Ovary (tissue), 3 donors: ENCODE data around the gene RHOV.

Source experiments
- POLR2A ChIP-seq: fragments of 450-650 bp; IDR thresholded peaks from one replicate; pipeline ENCODE4 v1.6.1; 2017; ENCODE audit warnings: antibody characterized with exemption, mild to moderate bottlenecking, moderate library complexity
- TF ChIP-seq, protein P1 (sequence below), 3 donors: fragments of 450-650 bp in 2 of 3; fragments of 200-600 bp in 1 of 3; IDR thresholded peaks; one replicate each; pipeline versions ENCODE4 v1.5.1 to v1.8.0; 2016 to 2022; ENCODE audit warnings: antibody characterized with exemption in 3 of 3, mild to moderate bottlenecking in 1 of 3
- donor health status: DM: no; HTN: no; CAD: no.

DNA sequence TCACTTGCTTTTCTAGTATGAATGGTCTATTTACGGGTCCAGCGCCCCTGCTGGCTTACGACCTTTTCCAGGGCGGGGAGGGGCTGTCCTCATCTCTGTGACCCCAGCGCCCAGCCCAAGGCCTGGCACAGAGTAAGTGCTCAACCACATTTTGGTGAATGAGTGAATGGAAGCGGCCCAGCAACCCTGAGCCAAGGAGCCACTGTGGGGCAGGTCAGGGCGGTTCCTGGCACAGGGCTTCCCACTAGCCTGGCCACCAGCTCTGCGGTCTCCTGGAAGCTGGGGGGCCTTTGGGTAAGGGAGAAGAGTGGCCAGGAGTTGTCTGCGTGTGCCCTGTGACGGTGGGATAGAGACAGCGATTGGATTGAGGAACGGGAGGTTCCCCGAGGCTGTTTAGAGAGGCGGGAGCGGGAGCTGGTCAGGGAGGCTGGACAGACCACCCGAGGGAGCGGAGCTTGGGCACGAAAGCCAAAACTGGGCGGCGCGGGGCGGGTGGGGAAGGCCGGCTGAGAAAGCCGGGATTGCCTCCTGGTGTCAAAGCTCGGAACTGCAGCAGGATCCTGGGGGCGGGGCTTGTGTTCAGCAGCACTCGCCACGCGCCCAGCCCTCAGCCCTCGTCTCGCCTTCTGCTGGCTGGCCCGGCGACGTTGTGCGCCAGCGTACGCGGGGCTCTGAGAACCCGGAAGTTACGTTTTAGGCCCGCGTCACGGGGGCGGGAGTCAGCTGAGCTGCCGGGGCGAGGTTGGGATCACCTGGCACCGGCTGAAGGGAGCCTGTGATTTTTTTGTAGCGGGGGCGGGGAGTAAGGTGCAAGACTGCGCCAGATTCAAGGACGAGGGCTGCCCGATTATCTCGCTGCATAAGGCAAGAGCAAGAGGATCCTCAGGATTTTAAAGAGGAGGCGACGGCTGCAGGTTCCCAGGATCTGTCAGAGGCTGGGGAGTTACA is 20.0 kb upstream of the RHOV start, which contains the start of gene VPS18:
- TF ChIP-seq, protein P1, sequence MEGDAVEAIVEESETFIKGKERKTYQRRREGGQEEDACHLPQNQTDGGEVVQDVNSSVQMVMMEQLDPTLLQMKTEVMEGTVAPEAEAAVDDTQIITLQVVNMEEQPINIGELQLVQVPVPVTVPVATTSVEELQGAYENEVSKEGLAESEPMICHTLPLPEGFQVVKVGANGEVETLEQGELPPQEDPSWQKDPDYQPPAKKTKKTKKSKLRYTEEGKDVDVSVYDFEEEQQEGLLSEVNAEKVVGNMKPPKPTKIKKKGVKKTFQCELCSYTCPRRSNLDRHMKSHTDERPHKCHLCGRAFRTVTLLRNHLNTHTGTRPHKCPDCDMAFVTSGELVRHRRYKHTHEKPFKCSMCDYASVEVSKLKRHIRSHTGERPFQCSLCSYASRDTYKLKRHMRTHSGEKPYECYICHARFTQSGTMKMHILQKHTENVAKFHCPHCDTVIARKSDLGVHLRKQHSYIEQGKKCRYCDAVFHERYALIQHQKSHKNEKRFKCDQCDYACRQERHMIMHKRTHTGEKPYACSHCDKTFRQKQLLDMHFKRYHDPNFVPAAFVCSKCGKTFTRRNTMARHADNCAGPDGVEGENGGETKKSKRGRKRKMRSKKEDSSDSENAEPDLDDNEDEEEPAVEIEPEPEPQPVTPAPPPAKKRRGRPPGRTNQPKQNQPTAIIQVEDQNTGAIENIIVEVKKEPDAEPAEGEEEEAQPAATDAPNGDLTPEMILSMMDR (IDR thresholded peaks at IDR 0.05), result peak; percentile 92 to 98 (median 96)
- peak; percentile 47 for TF ChIP-seq POLR2A
